Effector memory CD8-positive, alpha-beta T cell (primary cell): Measurements from ENCODE around the gene CLCN5.

ENCODE experiments used
- ATAC-seq: fragments of 150-1000 bp; cut with Tn5 transposase; replicated peaks from 2 replicates; pipeline ENCODE4 v1.10.0; 2021; ENCODE audit warnings: mild to moderate bottlenecking, moderate library complexity
- DNase-seq, 3 experiments: peaks; one replicate each; pipeline ENCODE4 v3.0.0; 2021
- H3K27ac Mint-ChIP-seq, 2 donors: one replicate each; pipeline ENCODE4 v1.8.0; 2022; ENCODE audit warnings: mild to moderate bottlenecking in 2 of 2, mixed read lengths in 2 of 2, moderate library complexity in 2 of 2
- H3K27me3 Mint-ChIP-seq, 2 donors: one replicate each; pipeline ENCODE4 v1.8.0; 2022; ENCODE audit warnings: mixed read lengths in 2 of 2
- H3K36me3 Mint-ChIP-seq: one replicate; pipeline ENCODE4 v1.8.0; 2022; ENCODE audit warnings: mild to moderate bottlenecking, moderate library complexity, mixed read lengths; ENCODE audit not compliant: insufficient read depth
- H3K4me1 Mint-ChIP-seq, 2 donors: one replicate each; pipeline ENCODE4 v1.8.0; 2022; ENCODE audit warnings: low read depth in 2 of 2, mixed read lengths in 2 of 2
- H3K4me3 Mint-ChIP-seq, 2 donors: one replicate each; pipeline ENCODE4 v1.8.0; 2022; ENCODE audit warnings: mild to moderate bottlenecking in 2 of 2, mixed read lengths in 2 of 2, moderate library complexity in 2 of 2
- H3K9me3 Mint-ChIP-seq, 2 donors: one replicate each; pipeline ENCODE4 v1.8.0; 2022; ENCODE audit warnings: mixed read lengths in 2 of 2

Gene CLCN5

GRCh38 chrX:49958727-49959485 is 36.5 kb downstream of the CLCN5 start:
- Mint-ChIP-seq H3K27me3 (no peaks in the 10 kb centered on the region), H3K4me3 (no peak overlapping the region), H3K4me1 (no peaks in the 10 kb centered on the region), H3K27ac (no peak overlapping the region), H3K36me3 (no peaks in the 10 kb centered on the region), H3K9me3 (no peaks in the 10 kb centered on the region)
- DNase-seq (no peak), ATAC-seq (no peak)

GRCh38 chrX:49959602-49960001 is 37.2 kb downstream of the CLCN5 start:
- ATAC-seq (no peak), DNase-seq (no peak)
- no peaks in the 10 kb centered on the region for H3K9me3 Mint-ChIP-seq
- H3K4me3 Mint-ChIP-seq: no peak overlapping the region
- H3K27me3 Mint-ChIP-seq: no peaks in the 10 kb centered on the region
- H3K27ac Mint-ChIP-seq: no peak overlapping the region
- H3K4me1 Mint-ChIP-seq: no peaks in the 10 kb centered on the region
- H3K36me3 Mint-ChIP-seq: no peaks in the 10 kb centered on the region

DNA sequence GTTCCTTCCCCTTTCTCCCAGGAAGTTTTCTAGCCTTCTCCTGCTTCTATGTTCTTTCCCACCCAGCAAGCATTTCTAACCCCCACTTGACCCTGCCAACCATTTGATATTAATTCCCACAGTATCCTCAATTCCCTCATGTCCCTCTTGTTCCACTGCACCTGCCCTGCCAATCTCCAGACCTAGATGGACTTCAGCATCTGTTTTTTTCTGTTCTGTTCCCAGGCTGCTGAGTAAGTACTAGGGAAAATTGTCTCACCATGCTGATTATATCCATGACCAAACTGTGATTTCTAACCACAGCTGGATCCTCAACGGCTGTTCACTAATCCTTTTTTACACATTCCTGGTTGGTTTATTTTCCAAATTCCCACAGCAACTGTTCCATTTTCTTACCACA is 37.7 kb downstream of the CLCN5 start:
- Mint-ChIP-seq H3K4me1 (no peaks in the 10 kb centered on the region), H3K27ac (no peak overlapping the region), H3K4me3 (no peak overlapping the region), H3K27me3 (no peaks in the 10 kb centered on the region), H3K9me3 (no peaks in the 10 kb centered on the region), H3K36me3 (no peaks in the 10 kb centered on the region)
- ATAC-seq (no peak), DNase-seq (no peak)

DNA sequence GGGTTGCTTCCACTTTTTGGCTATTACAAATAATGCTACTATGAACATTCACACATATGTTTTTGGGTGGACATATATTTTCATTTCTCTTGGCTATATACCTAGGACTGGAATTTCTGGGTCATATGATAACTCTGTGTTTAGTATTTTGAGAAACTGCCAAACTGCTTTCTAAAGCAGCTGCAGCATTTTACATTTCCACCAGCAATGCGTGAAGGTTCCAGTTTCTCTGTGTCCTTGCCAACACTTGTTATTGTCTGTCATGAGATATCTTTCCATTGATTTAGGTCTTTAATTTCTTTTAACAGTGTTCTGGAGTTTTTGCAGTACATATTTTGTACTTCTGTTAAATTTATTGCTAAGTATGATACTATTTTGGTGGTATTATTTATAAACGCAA is 48.3 kb downstream of the CLCN5 start:
- DNase-seq: no peak
- Mint-ChIP-seq H3K27me3 (no peaks in the 10 kb centered on the region), H3K36me3 (no peaks in the 10 kb centered on the region), H3K4me3 (no peak overlapping the region), H3K4me1 (no peaks in the 10 kb centered on the region), H3K27ac (no peak overlapping the region), H3K9me3 (no peaks in the 10 kb centered on the region)
- no peak for ATAC-seq

DNA sequence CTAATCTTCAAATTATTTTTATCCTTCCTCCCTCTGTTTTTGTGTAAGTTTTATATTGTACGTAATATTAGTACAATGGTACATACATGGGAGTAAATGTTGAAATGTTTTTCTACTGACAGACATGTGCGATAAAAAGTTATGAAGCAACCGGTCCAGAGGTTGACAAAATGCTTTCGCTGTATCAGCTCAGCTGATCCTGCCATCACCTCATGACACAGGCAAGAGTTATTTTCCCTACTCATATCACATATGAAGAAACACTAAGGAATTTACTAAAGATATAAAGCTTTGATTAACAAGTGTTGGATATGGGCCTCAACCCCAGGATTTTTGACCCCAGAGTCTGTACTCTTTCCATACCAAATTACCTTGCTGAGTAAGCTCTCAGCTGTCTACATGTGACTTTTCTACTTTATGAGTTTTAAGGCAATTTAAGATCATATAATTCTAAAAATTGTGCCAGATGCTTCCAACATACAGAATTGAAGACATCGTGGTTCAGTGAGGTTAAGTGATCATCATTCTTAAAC is 50.0 kb downstream of the CLCN5 start:
- ATAC-seq (no peak), DNase-seq (no peak)
- Mint-ChIP-seq H3K27ac (no peak overlapping the region), H3K4me1 (no peaks in the 10 kb centered on the region), H3K27me3 (no peaks in the 10 kb centered on the region), H3K4me3 (no peak overlapping the region), H3K36me3 (no peaks in the 10 kb centered on the region), H3K9me3 (no peaks in the 10 kb centered on the region)

- no peak overlapping the region for H3K4me3 Mint-ChIP-seq
Observed at GRCh38 chrX:49976682-49977197, 54.3 kb downstream of the CLCN5 start.

DNA sequence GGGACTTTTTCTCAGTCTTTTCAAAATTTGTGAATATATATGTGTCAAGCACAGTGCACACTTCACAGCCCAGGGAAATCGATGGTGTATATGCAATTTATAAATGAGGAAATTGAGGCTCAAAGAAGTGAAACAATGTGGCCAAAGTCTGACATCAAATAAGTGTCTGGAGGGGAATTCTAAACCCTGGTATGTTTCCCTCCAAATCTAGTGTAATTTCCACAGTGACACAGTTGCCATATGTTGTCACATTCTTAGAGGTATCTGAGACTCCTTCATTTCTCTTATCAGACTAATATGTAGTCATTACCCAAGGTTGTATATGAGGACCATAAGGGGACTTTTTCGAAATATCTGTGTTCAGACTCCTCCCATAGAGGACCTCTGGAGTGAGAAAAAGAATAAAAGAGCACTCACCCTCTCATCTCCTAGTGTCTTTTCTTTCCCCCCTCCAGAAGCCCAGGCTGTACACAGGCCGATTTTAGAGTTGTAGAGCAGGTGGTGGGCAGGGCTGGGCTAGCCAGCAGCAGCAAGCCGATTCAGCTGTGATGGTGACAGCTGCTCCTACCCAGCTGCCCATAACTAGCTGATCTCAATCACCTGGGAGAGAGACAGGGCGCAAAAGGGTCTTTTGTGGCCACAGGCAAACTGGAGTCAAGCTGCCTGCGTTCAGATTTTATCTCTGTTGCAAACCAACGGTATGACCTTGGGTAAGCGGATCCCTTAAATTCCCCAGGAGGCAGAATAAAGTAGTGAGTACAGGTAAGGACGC is 55.1 kb downstream of the CLCN5 start:
- no peak for DNase-seq
- no peak for ATAC-seq
- Mint-ChIP-seq H3K36me3 (no peaks in the 10 kb centered on the region), H3K9me3 (no peaks in the 10 kb centered on the region), H3K27me3 (no peaks in the 10 kb centered on the region), H3K4me3 (no peak overlapping the region), H3K4me1 (peaks cover 0 to 1% of the 10 kb centered on the region in 2 donors), H3K27ac (no peak overlapping the region)

More at GRCh38 chrX:49976682-49977197, 54.3 kb downstream of the CLCN5 start:
- H3K4me1 Mint-ChIP-seq: peaks cover 0 to 1% of the 10 kb centered on the region in 2 donors
- no peaks in the 10 kb centered on the region for H3K27me3 Mint-ChIP-seq
- no peaks in the 10 kb centered on the region for H3K36me3 Mint-ChIP-seq
- DNase-seq: no peak
- no peak overlapping the region for H3K27ac Mint-ChIP-seq
- H3K9me3 Mint-ChIP-seq: no peaks in the 10 kb centered on the region
- ATAC-seq: no peak

DNA sequence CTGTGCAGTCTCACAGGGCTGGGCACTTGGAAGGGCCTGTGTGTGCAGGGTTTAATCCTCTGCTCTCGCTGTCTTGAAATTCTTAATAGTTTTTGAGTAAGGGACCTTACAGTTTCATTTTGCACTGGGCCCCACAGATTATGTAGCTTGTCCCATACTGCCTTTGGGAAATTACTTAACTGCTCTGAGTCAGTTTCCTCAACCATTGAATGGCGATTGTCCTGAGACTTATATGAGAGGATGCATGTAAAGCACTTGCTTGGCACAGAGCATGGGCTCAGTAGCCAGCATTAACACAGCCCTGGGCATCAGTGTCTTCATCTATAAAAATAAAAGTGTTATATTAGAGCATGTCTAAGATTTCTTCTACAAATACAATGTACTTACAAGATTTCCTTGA is 55.8 kb downstream of the CLCN5 start:
- ATAC-seq (no peak), DNase-seq (no peak)
- no peaks in the 10 kb centered on the region for H3K27me3 Mint-ChIP-seq
- H3K27ac Mint-ChIP-seq: no peak overlapping the region
- H3K9me3 Mint-ChIP-seq: no peaks in the 10 kb centered on the region
- H3K4me1 Mint-ChIP-seq: peaks cover 0 to 1% of the 10 kb centered on the region in 2 donors
- no peaks in the 10 kb centered on the region for H3K36me3 Mint-ChIP-seq
- no peak overlapping the region for H3K4me3 Mint-ChIP-seq

DNA sequence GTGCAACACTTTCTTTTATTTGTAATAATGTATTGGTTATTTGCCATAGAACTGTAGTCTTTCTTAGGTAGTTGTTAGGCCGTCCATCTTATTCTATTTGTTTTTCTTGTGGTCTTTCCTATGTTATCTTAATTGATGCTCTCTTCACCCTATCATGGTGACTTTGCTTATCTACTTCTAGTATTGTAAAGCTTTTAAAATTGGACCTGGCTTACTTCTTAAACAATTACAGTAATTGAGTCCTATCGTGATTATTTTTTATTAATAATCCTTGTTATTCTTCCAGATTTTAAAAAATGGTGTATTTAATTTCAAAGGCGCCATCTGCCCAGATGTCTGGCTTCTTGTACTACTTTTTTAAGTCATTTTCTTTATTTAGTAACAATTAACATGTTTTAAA is 63.7 kb downstream of the CLCN5 start:
- no peaks in the 10 kb centered on the region for H3K36me3 Mint-ChIP-seq
- ATAC-seq (no peak), DNase-seq (no peak)
- H3K9me3 Mint-ChIP-seq: no peaks in the 10 kb centered on the region
- no peaks in the 10 kb centered on the region for H3K4me1 Mint-ChIP-seq
- H3K4me3 Mint-ChIP-seq: no peak overlapping the region
- H3K27me3 Mint-ChIP-seq: no peaks in the 10 kb centered on the region
- H3K27ac Mint-ChIP-seq: no peak overlapping the region

GRCh38 chrX:49987651-49988050 is 65.3 kb downstream of the CLCN5 start:
- no peaks in the 10 kb centered on the region for H3K4me1 Mint-ChIP-seq
- ATAC-seq (no peak), DNase-seq (no peak)
- H3K4me3 Mint-ChIP-seq: no peak overlapping the region
- no peaks in the 10 kb centered on the region for H3K9me3 Mint-ChIP-seq
- H3K27ac Mint-ChIP-seq: no peak overlapping the region
- no peaks in the 10 kb centered on the region for H3K27me3 Mint-ChIP-seq
- no peaks in the 10 kb centered on the region for H3K36me3 Mint-ChIP-seq

GRCh38 chrX:49988143-49988542 is 65.7 kb downstream of the CLCN5 start:
- Mint-ChIP-seq H3K36me3 (no peaks in the 10 kb centered on the region), H3K27ac (no peak overlapping the region), H3K4me1 (no peaks in the 10 kb centered on the region), H3K9me3 (no peaks in the 10 kb centered on the region), H3K4me3 (no peak overlapping the region), H3K27me3 (no peaks in the 10 kb centered on the region)
- DNase-seq (no peak), ATAC-seq (no peak)

DNA sequence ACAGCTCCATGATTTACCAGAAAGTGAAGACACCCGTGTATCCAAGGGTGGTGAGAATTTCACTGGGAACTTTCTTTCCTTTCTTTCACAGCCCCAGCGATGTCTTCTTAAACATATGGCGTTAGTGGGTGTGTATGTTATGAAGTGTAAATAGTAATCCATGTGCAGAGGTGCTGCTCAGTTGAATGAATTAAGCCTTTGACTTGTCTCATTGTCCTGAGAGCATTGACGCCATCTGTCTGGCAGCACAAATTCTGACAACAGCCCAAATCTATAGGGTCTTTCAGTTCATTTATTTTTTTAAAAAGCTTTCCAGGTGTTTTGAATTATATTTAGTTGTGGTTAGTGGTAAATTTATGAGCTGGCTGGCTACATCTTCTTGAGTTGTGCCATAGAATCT is 69.4 kb downstream of the CLCN5 start:
- no peaks in the 10 kb centered on the region for H3K4me1 Mint-ChIP-seq
- no peaks in the 10 kb centered on the region for H3K36me3 Mint-ChIP-seq
- no peak for DNase-seq
- no peaks in the 10 kb centered on the region for H3K9me3 Mint-ChIP-seq
- H3K27ac Mint-ChIP-seq: no peak overlapping the region
- H3K4me3 Mint-ChIP-seq: no peak overlapping the region
- no peaks in the 10 kb centered on the region for H3K27me3 Mint-ChIP-seq
- ATAC-seq: no peak

DNA sequence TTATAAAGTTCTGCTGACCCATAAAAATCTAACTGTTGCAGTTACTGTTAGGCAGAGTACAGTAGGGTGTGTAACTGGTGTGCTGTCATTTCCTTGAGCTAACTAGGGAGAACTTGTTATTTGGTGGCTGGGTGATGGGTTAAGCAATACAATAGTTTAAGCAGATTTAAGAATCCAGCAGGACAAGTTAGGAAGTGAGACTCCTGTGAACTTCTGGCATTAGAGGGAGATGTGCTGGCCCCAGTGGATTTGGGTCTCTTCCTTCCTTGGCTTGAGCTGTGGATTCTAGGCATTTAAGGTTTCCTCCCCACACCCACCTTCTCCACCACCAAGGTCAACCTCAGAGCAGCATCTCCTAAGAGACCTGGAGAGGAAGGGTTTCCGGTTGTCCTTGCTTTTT is 70.5 kb downstream of the CLCN5 start:
- no peak overlapping the region for H3K4me3 Mint-ChIP-seq
- DNase-seq (no peak), ATAC-seq (no peak)
- H3K9me3 Mint-ChIP-seq: no peaks in the 10 kb centered on the region
- H3K4me1 Mint-ChIP-seq: no peaks in the 10 kb centered on the region
- H3K36me3 Mint-ChIP-seq: no peaks in the 10 kb centered on the region
- H3K27me3 Mint-ChIP-seq: no peaks in the 10 kb centered on the region
- no peak overlapping the region for H3K27ac Mint-ChIP-seq

GRCh38 chrX:49993661-49994060 is 71.3 kb downstream of the CLCN5 start:
- Mint-ChIP-seq H3K36me3 (no peaks in the 10 kb centered on the region), H3K27me3 (no peaks in the 10 kb centered on the region), H3K9me3 (no peaks in the 10 kb centered on the region), H3K4me1 (no peaks in the 10 kb centered on the region), H3K4me3 (no peak overlapping the region), H3K27ac (no peak overlapping the region)
- ATAC-seq (no peak), DNase-seq (no peak)
